ENCODE data around the gene ZFAND3. TPM values are rescaled to one million over a fixed set of nuclear protein-coding genes. Genes with fewer than 3 reads are reported as not detected.
"Not testable (repeated sequence)": the region's sequence is repeated elsewhere in the genome, so short reads cannot be mapped to it uniquely, and the experiment has no call there.

The ZFAND3 gene
- total and polyA plus RNA-seq, 7 donors, result 48.5 to 166 (median 141) TPM

DNA sequence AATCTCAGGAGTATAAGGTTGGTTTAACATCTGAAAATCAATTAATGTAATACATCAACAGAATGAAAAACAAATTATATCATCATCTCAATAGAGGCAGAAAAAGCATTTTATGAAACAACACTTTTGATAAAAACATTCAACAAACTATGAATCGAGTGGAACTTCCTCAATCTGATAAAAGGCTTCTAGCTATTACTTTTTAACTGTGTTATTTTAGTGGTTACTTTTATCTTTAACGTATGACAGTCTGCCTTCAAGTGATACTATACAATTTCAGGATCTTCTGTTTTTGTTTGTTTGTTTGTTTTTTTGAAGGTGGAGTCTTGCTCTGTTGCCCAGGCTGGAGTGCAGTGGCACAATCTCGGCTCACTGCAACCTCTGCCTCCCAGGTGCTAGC lies 73.7 kb downstream of the ZFAND3 start:
- no peaks in the 10 kb centered on the region for H3K27me3 ChIP-seq (ENCODE audit: insufficient read depth in 3 of 3, low read length in 2 of 3)
- ATAC-seq (no peak), DNase-seq (no peak)
- no peaks in the 10 kb centered on the region for H3K36me3 ChIP-seq (ENCODE audit: insufficient read depth in 1 of 2, low read depth in 1 of 2)
- intact Hi-C loops (cut with DNase I), result no loop called here
- no peaks in the 10 kb centered on the region for H3K9me3 ChIP-seq
- TF ChIP-seq, protein P1, sequence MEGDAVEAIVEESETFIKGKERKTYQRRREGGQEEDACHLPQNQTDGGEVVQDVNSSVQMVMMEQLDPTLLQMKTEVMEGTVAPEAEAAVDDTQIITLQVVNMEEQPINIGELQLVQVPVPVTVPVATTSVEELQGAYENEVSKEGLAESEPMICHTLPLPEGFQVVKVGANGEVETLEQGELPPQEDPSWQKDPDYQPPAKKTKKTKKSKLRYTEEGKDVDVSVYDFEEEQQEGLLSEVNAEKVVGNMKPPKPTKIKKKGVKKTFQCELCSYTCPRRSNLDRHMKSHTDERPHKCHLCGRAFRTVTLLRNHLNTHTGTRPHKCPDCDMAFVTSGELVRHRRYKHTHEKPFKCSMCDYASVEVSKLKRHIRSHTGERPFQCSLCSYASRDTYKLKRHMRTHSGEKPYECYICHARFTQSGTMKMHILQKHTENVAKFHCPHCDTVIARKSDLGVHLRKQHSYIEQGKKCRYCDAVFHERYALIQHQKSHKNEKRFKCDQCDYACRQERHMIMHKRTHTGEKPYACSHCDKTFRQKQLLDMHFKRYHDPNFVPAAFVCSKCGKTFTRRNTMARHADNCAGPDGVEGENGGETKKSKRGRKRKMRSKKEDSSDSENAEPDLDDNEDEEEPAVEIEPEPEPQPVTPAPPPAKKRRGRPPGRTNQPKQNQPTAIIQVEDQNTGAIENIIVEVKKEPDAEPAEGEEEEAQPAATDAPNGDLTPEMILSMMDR (IDR thresholded peaks at IDR 0.05), result no peak
- no peak overlapping the region for H3K27ac ChIP-seq
- WGBS, 3 donors, result 91 to 97% (median 97%) methylated on average over 3 of the region's 3 CpGs
- no peak overlapping the region for H3K4me3 ChIP-seq
- peaks cover 41% of the 10 kb centered on the region for H3K4me1 ChIP-seq

- ATAC-seq; H3K27me3 ChIP-seq (ENCODE audit: insufficient read depth in 3 of 3, low read length in 2 of 3); DNase-seq; H3K9me3 ChIP-seq; H3K4me3 ChIP-seq; H3K27ac ChIP-seq; intact Hi-C loops (cut with DNase I); H3K36me3 ChIP-seq (ENCODE audit: insufficient read depth in 1 of 2, low read depth in 1 of 2): not testable (repeated sequence)
- WGBS, 3 donors, result 89 to 97% (median 95%) methylated on average over 9 of the region's 9 CpGs
- H3K4me1 ChIP-seq, result peaks cover 36% of the 10 kb centered on the region
These were observed 74.2 kb downstream of the ZFAND3 start for GRCh38 chr6:37893734-37894133.

DNA sequence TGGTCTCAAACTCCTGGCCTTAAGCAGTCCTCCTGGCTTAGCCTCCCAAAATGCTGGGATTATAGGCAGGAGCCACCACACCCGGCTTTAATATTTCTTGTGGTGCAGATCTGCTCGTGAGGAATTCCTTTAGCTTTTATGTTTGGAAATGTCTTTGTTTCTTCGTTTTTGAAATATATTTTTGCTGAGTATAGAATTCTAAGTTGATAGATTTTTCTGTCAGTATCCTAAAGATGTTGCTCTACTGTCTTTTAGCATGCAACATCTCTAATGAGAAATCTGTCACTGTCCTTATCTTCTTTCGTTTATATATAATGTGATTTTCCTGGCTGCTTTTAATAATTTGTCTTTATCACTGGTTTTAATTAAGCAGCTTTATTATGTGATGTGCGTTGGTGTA lies 75.1 kb downstream of the ZFAND3 start:
- Histone ChIP-seq H3K27ac (no peak overlapping the region), H3K4me3 (no peak overlapping the region), H3K27me3 (ENCODE audit: insufficient read depth in 3 of 3, low read length in 2 of 3) (no peaks in the 10 kb centered on the region), H3K4me1 (peaks cover 33% of the 10 kb centered on the region), H3K36me3 (ENCODE audit: insufficient read depth in 1 of 2, low read depth in 1 of 2) (no peaks in the 10 kb centered on the region), H3K9me3 (no peaks in the 10 kb centered on the region)
- intact Hi-C loops (cut with DNase I), result no loop called here
- DNase-seq (no peak), ATAC-seq (no peak)
- WGBS, 3 donors, result 96% methylated on average over 5 of the region's 5 CpGs
- TF ChIP-seq, protein P1 (IDR thresholded peaks at IDR 0.05), result no peak

DNA sequence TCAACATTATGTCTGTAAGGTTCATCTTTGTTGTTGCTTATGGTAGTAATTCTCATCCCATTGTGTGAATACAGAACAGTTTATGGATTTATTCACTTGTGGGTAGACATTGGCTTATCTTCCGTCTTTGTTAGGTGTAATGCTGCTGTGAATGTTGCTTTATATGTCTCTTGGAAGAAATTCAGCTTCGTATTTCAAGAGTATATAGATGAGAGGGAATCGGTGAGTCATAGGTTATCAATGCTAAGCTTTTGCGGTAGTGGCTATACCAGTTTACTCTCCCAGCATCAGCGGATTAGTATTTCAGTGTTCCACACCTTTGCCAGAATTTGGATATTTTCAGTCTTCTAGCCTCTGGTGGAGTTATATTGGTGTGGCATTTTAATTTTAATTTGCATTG lies 77.8 kb downstream of the ZFAND3 start:
- H3K4me3 ChIP-seq, result no peak overlapping the region
- ATAC-seq, result peak in 3 of 4 donors; percentile 28 to 70 (median 59)
- no peaks in the 10 kb centered on the region for H3K9me3 ChIP-seq
- H3K4me1 ChIP-seq, result peaks cover 26% of the 10 kb centered on the region
- TF ChIP-seq, protein P1 (IDR thresholded peaks at IDR 0.05), result no peak
- no peaks in the 10 kb centered on the region for H3K36me3 ChIP-seq (ENCODE audit: insufficient read depth in 1 of 2, low read depth in 1 of 2)
- DNase-seq, result no peak
- H3K27ac ChIP-seq, result no peak overlapping the region
- intact Hi-C loops (cut with DNase I), result no loop called here
- 65 to 80% (median 77%) methylated on average over 5 of the region's 5 CpGs for WGBS, 3 donors
- H3K27me3 ChIP-seq (ENCODE audit: insufficient read depth in 3 of 3, low read length in 2 of 3), result no peaks in the 10 kb centered on the region

DNA sequence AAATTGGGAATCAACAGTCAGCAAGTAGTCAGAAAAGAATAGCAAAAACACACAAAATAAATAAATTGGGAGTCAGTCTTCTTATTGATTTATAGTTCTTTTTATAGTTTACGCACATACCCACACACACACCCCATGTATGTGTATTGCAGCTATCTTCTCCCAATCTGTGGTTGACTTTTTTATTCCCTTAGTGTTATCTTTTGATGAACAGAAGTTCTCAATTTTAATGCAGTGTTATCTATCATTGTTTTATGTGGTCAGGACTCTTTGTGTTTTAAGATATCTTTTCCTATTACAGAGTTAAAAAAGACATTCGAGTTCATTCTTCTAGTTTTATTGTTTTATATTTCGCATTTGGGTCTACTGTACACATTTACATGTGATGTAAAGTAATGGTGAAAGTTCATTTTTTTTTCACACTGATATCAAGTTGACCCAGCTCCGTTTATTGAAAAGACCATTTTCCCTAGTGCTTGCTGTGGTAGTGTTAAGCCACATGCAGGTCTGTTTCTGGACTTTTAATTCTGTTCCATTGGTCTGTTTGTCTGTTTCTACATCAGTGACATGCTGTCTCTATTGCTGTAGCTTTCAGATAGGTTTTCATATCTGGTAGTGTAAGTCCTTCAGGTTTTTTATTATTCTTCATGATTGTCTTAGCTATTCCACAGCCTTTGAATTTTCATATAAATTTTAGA lies 78.4 kb downstream of the ZFAND3 start:
- TF ChIP-seq, protein P1 (IDR thresholded peaks at IDR 0.05), result no peak
- intact Hi-C loops (cut with DNase I), result no loop called here

More for the DNA sequence above, 78.4 kb downstream of the ZFAND3 start:
- DNase-seq (no peak), ATAC-seq (no peak)
- Histone ChIP-seq H3K36me3 (ENCODE audit: insufficient read depth in 1 of 2, low read depth in 1 of 2) (no peaks in the 10 kb centered on the region), H3K27me3 (ENCODE audit: insufficient read depth in 3 of 3, low read length in 2 of 3) (no peaks in the 10 kb centered on the region), H3K27ac (no peak overlapping the region), H3K9me3 (no peaks in the 10 kb centered on the region), H3K4me3 (no peak overlapping the region), H3K4me1 (peaks cover 26% of the 10 kb centered on the region)
- WGBS, 3 donors, result 94 to 96% (median 94%) methylated on average over 4 of the region's 4 CpGs
